ENCODE data around the gene PCDHGA1. TPM values are rescaled to one million over a fixed set of nuclear protein-coding genes. Genes with fewer than 3 reads are reported as not detected.
"Not testable (repeated sequence)": the region's sequence is repeated elsewhere in the genome, so short reads cannot be mapped to it uniquely, and the experiment has no call there.

The PCDHGA1 gene
- total RNA-seq, 1 experiment from 2014 or later: 0.35 TPM

DNA sequence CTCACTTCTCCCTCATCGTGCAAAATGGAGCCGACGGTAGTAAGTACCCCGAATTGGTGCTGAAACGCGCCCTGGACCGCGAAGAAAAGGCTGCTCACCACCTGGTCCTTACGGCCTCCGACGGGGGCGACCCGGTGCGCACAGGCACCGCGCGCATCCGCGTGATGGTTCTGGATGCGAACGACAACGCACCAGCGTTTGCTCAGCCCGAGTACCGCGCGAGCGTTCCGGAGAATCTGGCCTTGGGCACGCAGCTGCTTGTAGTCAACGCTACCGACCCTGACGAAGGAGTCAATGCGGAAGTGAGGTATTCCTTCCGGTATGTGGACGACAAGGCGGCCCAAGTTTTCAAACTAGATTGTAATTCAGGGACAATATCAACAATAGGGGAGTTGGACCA is 101.0 kb downstream of the PCDHGA1 start:
- DNase-seq (ENCODE audit: unreplicated experiment): no peak
- intact Hi-C loops (cut with micrococcal nuclease): no loop called here
- Mint-ChIP-seq H3K4me1 (ENCODE audit: insufficient read depth, unreplicated experiment) (no peaks in the 10 kb centered on the region), H3K4me3 (ENCODE audit: unreplicated experiment) (no peak overlapping the region), H3K9me3 (ENCODE audit: unreplicated experiment) (peaks cover 52% of the 10 kb centered on the region), H3K27me3 (ENCODE audit: insufficient read depth, unreplicated experiment) (no peaks in the 10 kb centered on the region), H3K36me3 (ENCODE audit: insufficient read depth, unreplicated experiment) (no peaks in the 10 kb centered on the region), H3K27ac (ENCODE audit: low read depth, unreplicated experiment) (no peak overlapping the region)
- ChIA-PET CTCF (interaction anchor here (0.5 to 1.4 kb wide), 5 partner anchors 8 to 208 kb away, joined by 3 to 4 read pairs (median 3); no protein-coding TSS in a partner anchor), POLR2A (no interaction called here)
- no TSS peak for BruUV-seq (replicated peaks)
- TF ChIP-seq, protein P1, sequence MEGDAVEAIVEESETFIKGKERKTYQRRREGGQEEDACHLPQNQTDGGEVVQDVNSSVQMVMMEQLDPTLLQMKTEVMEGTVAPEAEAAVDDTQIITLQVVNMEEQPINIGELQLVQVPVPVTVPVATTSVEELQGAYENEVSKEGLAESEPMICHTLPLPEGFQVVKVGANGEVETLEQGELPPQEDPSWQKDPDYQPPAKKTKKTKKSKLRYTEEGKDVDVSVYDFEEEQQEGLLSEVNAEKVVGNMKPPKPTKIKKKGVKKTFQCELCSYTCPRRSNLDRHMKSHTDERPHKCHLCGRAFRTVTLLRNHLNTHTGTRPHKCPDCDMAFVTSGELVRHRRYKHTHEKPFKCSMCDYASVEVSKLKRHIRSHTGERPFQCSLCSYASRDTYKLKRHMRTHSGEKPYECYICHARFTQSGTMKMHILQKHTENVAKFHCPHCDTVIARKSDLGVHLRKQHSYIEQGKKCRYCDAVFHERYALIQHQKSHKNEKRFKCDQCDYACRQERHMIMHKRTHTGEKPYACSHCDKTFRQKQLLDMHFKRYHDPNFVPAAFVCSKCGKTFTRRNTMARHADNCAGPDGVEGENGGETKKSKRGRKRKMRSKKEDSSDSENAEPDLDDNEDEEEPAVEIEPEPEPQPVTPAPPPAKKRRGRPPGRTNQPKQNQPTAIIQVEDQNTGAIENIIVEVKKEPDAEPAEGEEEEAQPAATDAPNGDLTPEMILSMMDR (IDR thresholded peaks at IDR 0.05; ENCODE audit: unreplicated experiment): no peak

DNA sequence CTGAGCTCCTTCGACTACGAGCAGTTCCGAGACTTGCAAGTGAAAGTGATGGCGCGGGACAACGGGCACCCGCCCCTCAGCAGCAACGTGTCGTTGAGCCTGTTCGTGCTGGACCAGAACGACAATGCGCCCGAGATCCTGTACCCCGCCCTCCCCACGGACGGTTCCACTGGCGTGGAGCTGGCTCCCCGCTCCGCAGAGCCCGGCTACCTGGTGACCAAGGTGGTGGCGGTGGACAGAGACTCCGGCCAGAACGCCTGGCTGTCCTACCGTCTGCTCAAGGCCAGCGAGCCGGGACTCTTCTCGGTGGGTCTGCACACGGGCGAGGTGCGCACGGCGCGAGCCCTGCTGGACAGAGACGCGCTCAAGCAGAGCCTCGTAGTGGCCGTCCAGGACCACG is 102.0 kb downstream of the PCDHGA1 start:
- H3K4me3 Mint-ChIP-seq (ENCODE audit: unreplicated experiment); H3K36me3 Mint-ChIP-seq (ENCODE audit: insufficient read depth, unreplicated experiment); H3K4me1 Mint-ChIP-seq (ENCODE audit: insufficient read depth, unreplicated experiment); DNase-seq (ENCODE audit: unreplicated experiment); BruUV-seq (replicated peaks); H3K27ac Mint-ChIP-seq (ENCODE audit: low read depth, unreplicated experiment); POLR2A ChIA-PET; intact Hi-C loops (cut with micrococcal nuclease); H3K27me3 Mint-ChIP-seq (ENCODE audit: insufficient read depth, unreplicated experiment): not testable (repeated sequence)
- peaks cover 42% of the 10 kb centered on the region for H3K9me3 Mint-ChIP-seq (ENCODE audit: unreplicated experiment)
- CTCF ChIA-PET: interaction anchor here (0.7 kb wide), 2 partner anchors 19 to 48 kb away, joined by 3 read pairs; no protein-coding TSS in a partner anchor

DNA sequence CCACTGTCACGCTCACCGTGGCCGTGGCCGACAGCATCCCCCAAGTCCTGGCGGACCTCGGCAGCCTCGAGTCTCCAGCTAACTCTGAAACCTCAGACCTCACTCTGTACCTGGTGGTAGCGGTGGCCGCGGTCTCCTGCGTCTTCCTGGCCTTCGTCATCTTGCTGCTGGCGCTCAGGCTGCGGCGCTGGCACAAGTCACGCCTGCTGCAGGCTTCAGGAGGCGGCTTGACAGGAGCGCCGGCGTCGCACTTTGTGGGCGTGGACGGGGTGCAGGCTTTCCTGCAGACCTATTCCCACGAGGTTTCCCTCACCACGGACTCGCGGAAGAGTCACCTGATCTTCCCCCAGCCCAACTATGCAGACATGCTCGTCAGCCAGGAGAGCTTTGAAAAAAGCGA is 102.4 kb downstream of the PCDHGA1 start:
- H3K27me3 Mint-ChIP-seq (ENCODE audit: insufficient read depth, unreplicated experiment); H3K4me1 Mint-ChIP-seq (ENCODE audit: insufficient read depth, unreplicated experiment); POLR2A ChIA-PET; intact Hi-C loops (cut with micrococcal nuclease); DNase-seq (ENCODE audit: unreplicated experiment); H3K27ac Mint-ChIP-seq (ENCODE audit: low read depth, unreplicated experiment); H3K36me3 Mint-ChIP-seq (ENCODE audit: insufficient read depth, unreplicated experiment); BruUV-seq (replicated peaks); H3K4me3 Mint-ChIP-seq (ENCODE audit: unreplicated experiment): not testable (repeated sequence)
- H3K9me3 Mint-ChIP-seq (ENCODE audit: unreplicated experiment): peaks cover 42% of the 10 kb centered on the region
- CTCF ChIA-PET: interaction anchor here (0.7 kb wide), 1 partner anchor 19 kb away, joined by 3 read pairs; no protein-coding TSS in a partner anchor

DNA sequence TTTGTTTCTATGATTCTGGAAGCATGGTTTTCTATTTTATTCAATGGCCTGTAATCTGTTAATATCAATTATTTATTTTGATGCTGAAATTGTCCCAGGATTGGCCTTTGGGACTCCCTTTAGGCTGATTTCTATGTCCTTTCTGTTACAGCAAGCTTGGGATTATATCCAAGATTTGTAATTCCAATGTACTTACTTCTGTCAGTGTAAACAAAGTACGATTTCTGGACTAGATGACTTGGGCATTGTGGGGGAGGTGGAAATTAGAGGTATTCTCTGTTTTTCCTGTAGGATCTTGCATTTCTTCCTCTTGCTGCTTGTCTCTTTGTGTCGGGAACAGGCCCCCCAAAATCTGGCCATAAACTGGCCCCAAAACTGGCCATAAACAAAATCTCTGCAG is 103.7 kb downstream of the PCDHGA1 start:
- DNase-seq (ENCODE audit: unreplicated experiment): no peak
- Mint-ChIP-seq H3K27ac (ENCODE audit: low read depth, unreplicated experiment) (no peak overlapping the region), H3K9me3 (ENCODE audit: unreplicated experiment) (peaks cover 35% of the 10 kb centered on the region), H3K27me3 (ENCODE audit: insufficient read depth, unreplicated experiment) (no peaks in the 10 kb centered on the region), H3K4me1 (ENCODE audit: insufficient read depth, unreplicated experiment) (no peaks in the 10 kb centered on the region), H3K4me3 (ENCODE audit: unreplicated experiment) (no peak overlapping the region), H3K36me3 (ENCODE audit: insufficient read depth, unreplicated experiment) (no peaks in the 10 kb centered on the region)
- TF ChIP-seq, protein P1 (IDR thresholded peaks at IDR 0.05; ENCODE audit: unreplicated experiment): no peak
- intact Hi-C loops (cut with micrococcal nuclease): no loop called here
- ChIA-PET POLR2A (no interaction called here), CTCF (interaction anchor here (0.5 kb wide), 1 partner anchor 133 kb away, joined by 8 read pairs; no protein-coding TSS in a partner anchor)
- BruUV-seq (replicated peaks): no TSS peak

DNA sequence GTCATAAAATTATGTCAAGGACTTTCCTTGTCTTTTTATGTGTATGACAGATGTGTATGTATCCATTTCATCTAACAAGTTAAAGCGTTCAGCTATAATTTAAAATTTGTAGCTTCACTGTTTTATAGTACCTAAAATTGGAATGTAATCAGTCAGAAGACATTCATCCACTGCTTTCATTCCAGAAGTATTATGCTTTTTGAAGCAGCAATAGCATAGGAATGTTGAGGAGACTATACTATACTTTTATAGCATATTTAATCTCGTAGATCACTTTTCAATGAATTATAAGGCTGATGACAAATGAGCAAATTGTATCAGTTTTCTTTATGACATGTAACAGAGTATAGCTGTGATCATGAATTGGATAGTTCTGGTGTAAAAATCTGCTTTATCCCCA is 106.9 kb downstream of the PCDHGA1 start:
- CTCF ChIA-PET: interaction anchor here (2.0 kb wide), 1 partner anchor 87 kb away, joined by 5 read pairs; no protein-coding TSS in a partner anchor
- Mint-ChIP-seq H3K27ac (ENCODE audit: low read depth, unreplicated experiment) (no peak overlapping the region), H3K4me3 (ENCODE audit: unreplicated experiment) (no peak overlapping the region), H3K36me3 (ENCODE audit: insufficient read depth, unreplicated experiment) (peaks cover 4% of the 10 kb centered on the region), H3K4me1 (ENCODE audit: insufficient read depth, unreplicated experiment) (no peaks in the 10 kb centered on the region), H3K27me3 (ENCODE audit: insufficient read depth, unreplicated experiment) (no peaks in the 10 kb centered on the region), H3K9me3 (ENCODE audit: unreplicated experiment) (peaks cover 27% of the 10 kb centered on the region)
- DNase-seq (ENCODE audit: unreplicated experiment): no peak
- BruUV-seq (replicated peaks): no TSS peak
- TF ChIP-seq, protein P1 (IDR thresholded peaks at IDR 0.05; ENCODE audit: unreplicated experiment): no peak
- POLR2A ChIA-PET: no interaction called here
- intact Hi-C loops (cut with micrococcal nuclease): no loop called here

Data from MCF 10A (cell line).